ENCODE measurements around the gene TSC22D3.
"Not testable (repeated sequence)": the region's sequence is repeated elsewhere in the genome, so short reads cannot be mapped to it uniquely, and the experiment has no call there.

TSC22D3 gene

GRCh38 chrX:107775734-107776511 is at the start of gene TSC22D3:
TSC22D3 (minus strand) TSS chrX:107775787; CDS start chrX:107775419, 368 bp downstream.
- no peak for TF ChIP-seq CTCF (IDR thresholded peaks at IDR 0.05; ENCODE audit: extremely low read depth, missing control alignments)
- peak; percentile 60 for DNase-seq (ENCODE audit: low spot score)

- no peak for TF ChIP-seq CTCF (IDR thresholded peaks at IDR 0.05; ENCODE audit: extremely low read depth, missing control alignments)
- no peak for DNase-seq (ENCODE audit: low spot score)
Observed at GRCh38 chrX:107823456-107823855, 47.9 kb upstream of the TSC22D3 start.

- no peak for TF ChIP-seq CTCF (IDR thresholded peaks at IDR 0.05; ENCODE audit: extremely low read depth, missing control alignments)
- no peak for DNase-seq (ENCODE audit: low spot score)
Observed at GRCh38 chrX:107823042-107823441, 47.5 kb upstream of the TSC22D3 start.

- no peak for DNase-seq (ENCODE audit: low spot score)
- TF ChIP-seq CTCF (IDR thresholded peaks at IDR 0.05; ENCODE audit: extremely low read depth, missing control alignments) = no peak
Observed at GRCh38 chrX:107818900-107819521, 43.4 kb upstream of the TSC22D3 start.

- not testable (repeated sequence) for DNase-seq (ENCODE audit: low spot score)
Observed at GRCh38 chrX:107810053-107810452, 34.5 kb upstream of the TSC22D3 start.

GRCh38 chrX:107805179-107805578 is 29.6 kb upstream of the TSC22D3 start:
- DNase-seq (ENCODE audit: low spot score) = no peak
- TF ChIP-seq CTCF (IDR thresholded peaks at IDR 0.05; ENCODE audit: extremely low read depth, missing control alignments) = no peak

- TF ChIP-seq CTCF (IDR thresholded peaks at IDR 0.05; ENCODE audit: extremely low read depth, missing control alignments) = no peak
- no peak for DNase-seq (ENCODE audit: low spot score)
Observed at GRCh38 chrX:107804427-107804826, 28.8 kb upstream of the TSC22D3 start.

Data from GM20000 (cell line).